Stomach (tissue), 9 donors: ENCODE measurements around the gene PA2G4. TPM values are rescaled to one million over a fixed set of nuclear protein-coding genes. Genes with fewer than 3 reads are reported as not detected.

Source experiments
- DNase-seq, 2 donors: peaks; one replicate each; pipeline versions ENCODE4 v3.0.0 to v3.0.0-alpha.2; 2013 to 2019
- H3K27ac ChIP-seq, 5 donors: fragments of 200-600 bp in 4 of 5; sonication (generic) in 4 of 5; one replicate each; pipeline ENCODE4 v1.5.1; 2013 to 2019; ENCODE audit warnings: mild to moderate bottlenecking in 1 of 5, moderate library complexity in 1 of 5
- H3K27me3 ChIP-seq, 3 donors: fragments of 200-600 bp; sonication (generic); one replicate each; pipeline ENCODE4 v1.5.1; 2017 to 2019; ENCODE audit warnings: mixed run types in 1 of 3
- H3K36me3 ChIP-seq, 4 donors: fragments of 200-600 bp; sonication (generic); 1 replicate in 3 of 4; 2 replicates in 1 of 4; pipeline ENCODE4 v1.5.1; 2016 to 2019
- H3K4me1 ChIP-seq, 4 donors: fragments of 200-600 bp; sonication (generic); one replicate each; pipeline ENCODE4 v1.5.1; 2016 to 2019
- H3K4me3 ChIP-seq, 4 donors: fragments of 200-600 bp; sonication (generic) in 3 of 4; one replicate each; pipeline ENCODE4 v1.5.1; 2016 to 2019; ENCODE audit warnings: mild to moderate bottlenecking in 1 of 4
- H3K9me3 ChIP-seq, 4 donors: fragments of 200-600 bp; sonication (generic); one replicate each; pipeline ENCODE4 v1.5.1; 2016 to 2019
- CTCF ChIP-seq, 7 experiments: fragments of 450-650 bp in 4 of 7; fragments of 200-600 bp in 3 of 7; sonication (generic) in 3 of 7; IDR thresholded peaks; one replicate each; pipeline ENCODE4 v1.5.1; 2016 to 2019; ENCODE audit warnings: antibody characterized with exemption in 7 of 7, control low read depth in 2 of 7, mild to moderate bottlenecking in 1 of 7
- EP300 ChIP-seq: sonication (generic); formaldehyde crosslinking; IDR thresholded peaks from one replicate; pipeline ENCODE4 v1.6.1; 2017; ENCODE audit warnings: antibody characterized with exemption
- POLR2A ChIP-seq, 4 donors: fragments of 450-650 bp; IDR thresholded peaks; one replicate each; pipeline ENCODE4 v1.6.1; 2016; ENCODE audit warnings: antibody characterized with exemption in 4 of 4, control low read depth in 2 of 4, mild to moderate bottlenecking in 1 of 4, moderate library complexity in 1 of 4
- POLR2AphosphoS5 ChIP-seq, 3 donors: sonication (generic); formaldehyde crosslinking; IDR thresholded peaks; one replicate each; pipeline ENCODE4 v1.6.1; 2016; ENCODE audit warnings: antibody characterized with exemption in 3 of 3
- WGBS, 5 donors: extraction: QIAGEN DNeasy Blood & Tissue Kit in 3 of 5; methylation state at CpG; one replicate each; pipeline versions ENCODE4 v1.1.5 to v1.1.7; 2013 to 2018; 5-methylcytosine and 5-hydroxymethylcytosine counted together
- intact Hi-C: fragments of 100-400 bp; cut with DNase I; formaldehyde crosslinking; loops from one replicate; pipeline ENCODE4 v1.15.1; 2023; ENCODE audit warnings: low total_unique reads
- polyA plus RNA-seq, 3 donors: library from polyadenylated mRNA; stranded (reverse); fragments of 200-250 nt; gene quantifications; one replicate each; pipeline ENCODE4 v1.2.3, GENCODE V29; 2013
- total RNA-seq, 5 donors: library from RNA; depleted of rRNA; stranded (reverse); fragments of >200 nt; gene quantifications; one replicate each; pipeline versions ENCODE4 v1.1.0 to v1.2.3, GENCODE V29; 2014 to 2016
- donor health status: healthy with polysubstance abuse.
- donor health status: Bipolar disorder and iron deficiency.
- donor health status: healthy.

The PA2G4 gene
- total and polyA plus RNA-seq, 8 donors = 33.8 to 144 (median 84.6) TPM

- peaks cover 25 to 33% (median 29%) of the 10 kb centered on the region in 4 donors for H3K36me3 ChIP-seq
- WGBS, 5 donors = 0 to 1% (median 0%) methylated on average over 35 to 49 of the region's 49 CpGs
- TF ChIP-seq EP300 = no peak
- TF ChIP-seq POLR2A (IDR thresholded peaks at IDR 0.05) = peak in 2 of 4 donors; percentile 49 to 81
- TF ChIP-seq CTCF (IDR thresholded peaks at IDR 0.05) = no peak
- peak; percentile 96 to 98 (median 98) for TF ChIP-seq POLR2AphosphoS5 (IDR thresholded peaks at IDR 0.05)
- peak within 1 kb of the TSS; percentile 85 to 97 (median 93) for H3K27ac ChIP-seq
- H3K4me3 ChIP-seq = peak within 1 kb of the TSS; percentile 67 to 93 (median 77)
- no peaks in the 10 kb centered on the region for H3K9me3 ChIP-seq
- H3K27me3 ChIP-seq = no peaks in the 10 kb centered on the region
- intact Hi-C loops = no loop called here
- peak; percentile 99 to 100 for DNase-seq
- H3K4me1 ChIP-seq = peaks cover 28 to 62% (median 52%) of the 10 kb centered on the region in 4 donors
Measured at GRCh38 chr12:56127888-56128669, 23.7 kb downstream of the PA2G4 start, which contains the start of gene ESYT1. TSS of gene ESYT1 (plus strand) at chr12:56128267. CDS start at chr12:56128320, 53 bp downstream.

- H3K9me3 ChIP-seq = no peaks in the 10 kb centered on the region
- peaks cover 31 to 36% (median 35%) of the 10 kb centered on the region in 4 donors for H3K36me3 ChIP-seq
- H3K27ac ChIP-seq = peak overlapping the region; percentile 85 to 97 (median 93)
- intact Hi-C loops = no loop called here
- peak in 1 of 2 donors; percentile 66 for DNase-seq
- H3K4me3 ChIP-seq = peak overlapping the region; percentile 67 to 93 (median 77)
- no peaks in the 10 kb centered on the region for H3K27me3 ChIP-seq
- H3K4me1 ChIP-seq = peaks cover 28 to 58% (median 49%) of the 10 kb centered on the region in 4 donors
- 0% methylated on average over 20 of the region's 20 CpGs for WGBS, 5 donors
- no peak for TF ChIP-seq EP300
- TF ChIP-seq POLR2A (IDR thresholded peaks at IDR 0.05) = no peak
- TF ChIP-seq CTCF (IDR thresholded peaks at IDR 0.05) = no peak
- TF ChIP-seq POLR2AphosphoS5 (IDR thresholded peaks at IDR 0.05) = no peak
Measured at GRCh38 chr12:56128670-56129205, 24.4 kb downstream of the PA2G4 start.

- Histone ChIP-seq H3K9me3 (no peaks in the 10 kb centered on the region), H3K36me3 (peaks cover 37 to 42% (median 42%) of the 10 kb centered on the region in 4 donors), H3K27me3 (no peaks in the 10 kb centered on the region), H3K4me3 (peak overlapping the region; percentile 67 to 93 (median 77)), H3K27ac (peak overlapping the region; percentile 85 to 97 (median 93)), H3K4me1 (peaks cover 28 to 52% (median 47%) of the 10 kb centered on the region in 4 donors)
- intact Hi-C loops = no loop called here
- peak; percentile 8 to 72 (median 34) for TF ChIP-seq POLR2AphosphoS5 (IDR thresholded peaks at IDR 0.05)
- no peak for TF ChIP-seq POLR2A (IDR thresholded peaks at IDR 0.05)
- WGBS, 5 donors = 1 to 5% (median 2%) methylated on average over 14 to 29 of the region's 29 CpGs
- DNase-seq = peak; percentile 70 to 88
Measured at GRCh38 chr12:56129206-56129941, 25.0 kb downstream of the PA2G4 start.

- no peak for TF ChIP-seq EP300
- no peak for TF ChIP-seq POLR2AphosphoS5 (IDR thresholded peaks at IDR 0.05)
- no peak for TF ChIP-seq POLR2A (IDR thresholded peaks at IDR 0.05)
- TF ChIP-seq CTCF (IDR thresholded peaks at IDR 0.05) = no peak
- Histone ChIP-seq H3K4me3 (peak overlapping the region; percentile 67 to 93 (median 77)), H3K4me1 (peaks cover 28 to 47% (median 44%) of the 10 kb centered on the region in 4 donors), H3K27ac (peak overlapping the region in 4 of 5 donors; percentile 88 to 97 (median 94)), H3K9me3 (no peaks in the 10 kb centered on the region), H3K36me3 (peaks cover 44 to 49% (median 48%) of the 10 kb centered on the region in 4 donors), H3K27me3 (no peaks in the 10 kb centered on the region)
- no peak for DNase-seq
- intact Hi-C loops = loop anchor here (5.0 kb wide), 1 partner anchor 57 kb away; the partner anchor contains the start of gene SMARCC2
- 55 to 73% (median 70%) methylated on average over 16 to 22 of the region's 22 CpGs for WGBS, 5 donors
Measured at GRCh38 chr12:56129942-56130495, 25.7 kb downstream of the PA2G4 start.
